22Rv1 (cell line): Measurements from ENCODE around the gene CPS1.

Source experiments
- CTCF ChIP-seq: fragments of 450-650 bp; IDR thresholded peaks from 2 replicates; pipeline ENCODE4 v1.5.1; 2017; ENCODE audit warnings: mild to moderate bottlenecking
- ZFX ChIP-seq: fragments of 450-650 bp; IDR thresholded peaks from 2 replicates; pipeline ENCODE4 v1.6.1; 2017; ENCODE audit warnings: antibody characterized with exemption, borderline replicate concordance

- no peak for TF ChIP-seq CTCF
- no peak for TF ChIP-seq ZFX
Measured at GRCh38 chr2:210544007-210544590, 12.3 kb upstream of the CPS1 start.
